IMR-90 (cell line): ENCODE results near the gene PBX4.

Source experiments
- CEBPB ChIP-seq: IDR thresholded peaks from 2 replicates; pipeline ENCODE4 v1.6.1; 2012; ENCODE audit warnings: low read depth, low read length, improper control_type of control experiment
- CTCF ChIP-seq: conservative IDR thresholded peaks from 2 replicates; pipeline ENCODE4 v1.5.1; 2012; ENCODE audit warnings: mild to moderate bottlenecking, low read depth, low read length, improper control_type of control experiment
- ELK1 ChIP-seq: fragments of 150-350 bp; IDR thresholded peaks from 2 replicates; pipeline ENCODE4 v1.6.1; 2016; ENCODE audit warnings: low read depth, mild to moderate bottlenecking, low read length, moderate library complexity, borderline replicate concordance
- FOS ChIP-seq: fragments of 150-350 bp; IDR thresholded peaks from 2 replicates; pipeline ENCODE4 v1.6.1; 2016; ENCODE audit warnings: low read depth, low read length
- MXI1 ChIP-seq: IDR thresholded peaks from 2 replicates; pipeline ENCODE4 v1.6.1; 2012; ENCODE audit warnings: low read depth, mild to moderate bottlenecking, low read length, moderate library complexity, borderline replicate concordance
- POLR2A ChIP-seq: IDR thresholded peaks from 2 replicates; pipeline ENCODE4 v1.6.1; 2012; ENCODE audit warnings: mild to moderate bottlenecking, low read depth, low read length
- RAD21 ChIP-seq: IDR thresholded peaks from 2 replicates; pipeline ENCODE4 v1.6.1; 2012; ENCODE audit warnings: low read length, improper control_type of control experiment

GRCh38 chr19:19550972-19551852, 67.3 kb downstream of the PBX4 start:
- TF ChIP-seq MXI1: no peak
- TF ChIP-seq CEBPB: no peak
- no peak for TF ChIP-seq ELK1
- TF ChIP-seq FOS: no peak
- no peak for TF ChIP-seq POLR2A
- TF ChIP-seq CTCF: no peak
- no peak for TF ChIP-seq RAD21
